HepG2 (cell line): ENCODE data around the gene SH3GL2. TPM values are rescaled to one million over a fixed set of nuclear protein-coding genes. Genes with fewer than 3 reads are reported as not detected.

Source experiments
- ATAC-seq: fragments of 200-7000 bp; cut with Tn5 transposase; 3 replicates; pipeline ENCODE4 v1.9.1; 2020; ENCODE audit warnings: mild to moderate bottlenecking, moderate library complexity
- BruUV-seq: library from RNA; stranded (reverse); fragments of 400-500 nt; replicated peaks from 2 replicates; lab custom pipeline; 2021; lab: Mats Ljungman, UMichigan
- CTCF ChIA-PET: fragments of 300-600 bp; formaldehyde crosslinking; extraction: SDS; loops from one replicate; lab custom pipeline; 2021; ENCODE audit warnings: low total read pairs, inconsistent platforms, low intra/inter-chr PET ratio; lab: Yijun Ruan, JAX
- POLR2A ChIA-PET: fragments of 350-600 bp; sonication (Branson Sonifier 250); formaldehyde crosslinking; loops from one replicate; lab custom pipeline; 2020; ENCODE audit warnings: antibody characterized with exemption, inconsistent platforms; lab: Yijun Ruan, JAX
- DNase-seq: peaks from one replicate; pipeline ENCODE4 v3.0.0-alpha.2; 2015; ENCODE audit warnings: low spot score
- FAIRE-seq: peaks from 3 replicates; lab custom pipeline; 2011; peaks lifted over from hg19 to GRCh38; lab: Jason Lieb, UNC
- H2AFZ ChIP-seq: one replicate; pipeline ENCODE4 v1.6.1; 2011; ENCODE audit warnings: low read length, inconsistent platforms
- H3K27ac ChIP-seq: fragments of 300-600 bp; 3 replicates; pipeline ENCODE4 v1.8.0; 2011; ENCODE audit warnings: mixed run types, mild to moderate bottlenecking, mixed read lengths, low read length, inconsistent platforms; ENCODE audit not compliant: insufficient read depth; ENCODE audit errors: extremely low read length
- H3K27me3 ChIP-seq, 2 experiments: fragments of 200-600 bp in 1 of 2; 2 replicates in 1 of 2; 3 replicates in 1 of 2; pipeline versions ENCODE4 v1.6.0 to v1.8.0; 2011; ENCODE audit warnings: low read length in 2 of 2, mild to moderate bottlenecking in 2 of 2, moderate library complexity in 2 of 2, inconsistent platforms in 1 of 2; ENCODE audit not compliant: insufficient read depth in 2 of 2, control insufficient read depth in 1 of 2
- H3K36me3 ChIP-seq, 2 experiments: fragments of 200-600 bp in 1 of 2; replicated peaks in 1 of 2; 2 replicates in 1 of 2; 3 replicates in 1 of 2; pipeline versions ENCODE4 v1.5.1 to v1.8.0; 2011; ENCODE audit warnings: low read length in 2 of 2, inconsistent platforms in 1 of 2; ENCODE audit not compliant: insufficient read depth in 2 of 2, control insufficient read depth in 1 of 2
- H3K4me1 ChIP-seq: 2 replicates; pipeline ENCODE4 v1.5.1; 2012; ENCODE audit warnings: low read length, inconsistent platforms; ENCODE audit not compliant: insufficient read depth
- H3K4me2 ChIP-seq: 2 replicates; pipeline ENCODE4 v1.6.0; 2011; ENCODE audit warnings: low read depth, low read length, inconsistent platforms
- H3K4me3 ChIP-seq, 3 experiments: fragments of 200-600 bp in 1 of 3; sonication (generic), shearing (Covaris generic) in 1 of 3; replicated peaks in 1 of 3; 2 replicates each; pipeline ENCODE4 v1.5.1; 2011 to 2016; ENCODE audit warnings: low read length in 3 of 3, inconsistent platforms in 2 of 3, low read depth in 2 of 3, mild to moderate bottlenecking in 2 of 3, control low read depth in 1 of 3, mixed read lengths in 1 of 3; ENCODE audit not compliant: insufficient read depth in 1 of 3
- H3K79me2 ChIP-seq: one replicate; pipeline ENCODE4 v1.6.1; 2011; ENCODE audit warnings: low read length, inconsistent platforms; ENCODE audit not compliant: insufficient read depth
- H3K9ac ChIP-seq: 2 replicates; pipeline ENCODE4 v1.6.0; 2011; ENCODE audit warnings: mild to moderate bottlenecking, low read depth, low read length, inconsistent platforms; ENCODE audit not compliant: insufficient read depth
- H3K9me3 ChIP-seq: 2 replicates; pipeline ENCODE4 v1.5.1; 2012; ENCODE audit warnings: mild to moderate bottlenecking, low read length
- H4K20me1 ChIP-seq: 2 replicates; pipeline ENCODE4 v1.6.0; 2011; ENCODE audit warnings: inconsistent platforms, mild to moderate bottlenecking, low read length, moderate library complexity; ENCODE audit not compliant: insufficient read depth
- IRX3 ChIP-seq: sonication (generic); formaldehyde crosslinking; IDR thresholded peaks from 2 replicates; pipeline ENCODE4 v1.8.1; 2023; ENCODE audit warnings: mild to moderate bottlenecking, low read depth, missing genetic modification reagents, borderline replicate concordance
- KLF16 ChIP-seq, 2 experiments: sonication (generic) in 1 of 2; formaldehyde crosslinking in 1 of 2; IDR thresholded peaks; 2 replicates each; pipeline versions ENCODE4 v1.6.1 to v1.8.0; 2016 to 2023; ENCODE audit warnings: missing genetic modification reagents in 2 of 2, missing compliant biosample characterization in 1 of 2
- MED13 ChIP-seq: sonication (generic); formaldehyde crosslinking; IDR thresholded peaks from 2 replicates; pipeline ENCODE4 v1.5.0; 2020; ENCODE audit warnings: missing genetic modification reagents
- NCOA1 ChIP-seq: sonication (generic); formaldehyde crosslinking; IDR thresholded peaks from 2 replicates; pipeline ENCODE4 v1.9.0; 2021; ENCODE audit warnings: missing genetic modification reagents
- ONECUT2 ChIP-seq: sonication (generic); formaldehyde crosslinking; IDR thresholded peaks from 2 replicates; pipeline ENCODE4 v1.4.0; 2020; ENCODE audit warnings: missing genetic modification reagents
- SMYD3 ChIP-seq: sonication (generic); formaldehyde crosslinking; IDR thresholded peaks from 2 replicates; pipeline ENCODE4 v1.8.1; 2023; ENCODE audit warnings: mild to moderate bottlenecking, missing genetic modification reagents
- SNAPC4 ChIP-seq: sonication (generic); formaldehyde crosslinking; IDR thresholded peaks from 2 replicates; pipeline ENCODE4 v1.4.0; 2020; ENCODE audit warnings: mild to moderate bottlenecking, missing genetic modification reagents
- SRSF1 ChIP-seq: fragments of 200-400 bp; formaldehyde crosslinking; optimal IDR thresholded peaks from 2 replicates; pipeline ENCODE3; 2017; ENCODE audit warnings: mild to moderate bottlenecking, low read depth, low read length, moderate library complexity
- TFAP4 ChIP-seq: sonication (generic); IDR thresholded peaks from 2 replicates; pipeline ENCODE4 v1.6.1; 2016; ENCODE audit warnings: low read depth, borderline replicate concordance
- THAP11 ChIP-seq: IDR thresholded peaks from 2 replicates; pipeline ENCODE4 v1.6.1; 2016; ENCODE audit warnings: missing biosample characterization, missing genetic modification reagents
- ZBTB20 ChIP-seq: sonication (generic); formaldehyde crosslinking; IDR thresholded peaks from 2 replicates; pipeline ENCODE4 v1.8.1; 2023; ENCODE audit warnings: missing genetic modification reagents, low read depth, mild to moderate bottlenecking, borderline replicate concordance
- ZBTB34 ChIP-seq: sonication (generic); formaldehyde crosslinking; IDR thresholded peaks from 2 replicates; pipeline ENCODE4 v1.8.0; 2022; ENCODE audit warnings: mild to moderate bottlenecking, missing genetic modification reagents
- ZNF180 ChIP-seq: sonication (generic); formaldehyde crosslinking; IDR thresholded peaks from 2 replicates; pipeline ENCODE4 v1.4.0; 2020; ENCODE audit warnings: low read depth, missing genetic modification reagents, borderline replicate concordance
- ZNF362 ChIP-seq: sonication (generic); formaldehyde crosslinking; IDR thresholded peaks from 2 replicates; pipeline ENCODE4 v1.4.0; 2020; ENCODE audit warnings: missing genetic modification reagents, mild to moderate bottlenecking, borderline replicate concordance
- ZNF773 ChIP-seq: sonication (generic); formaldehyde crosslinking; IDR thresholded peaks from 2 replicates; pipeline ENCODE4 v1.4.0; 2020; ENCODE audit warnings: missing genetic modification reagents, borderline replicate concordance
- whole genome bisulfite sequencing: methylation state at CpG from one replicate; pipeline ENCODE4 v1.1.6; 2017; ENCODE audit warnings: low lambda C conversion rate; 5-methylcytosine and 5-hydroxymethylcytosine counted together
- in situ Hi-C: cut with HindIII; loops from 2 replicates; pipeline ENCODE4 v1.10.0; 2017; ENCODE audit warnings: low pct_unique_long_range_greater_than_20kb; ENCODE audit not compliant: extremely low pct_ligation_motif_present
- intact Hi-C: fragments of 100-400 bp; cut with micrococcal nuclease; formaldehyde crosslinking; loops from one replicate; pipeline ENCODE4 v1.10.0; 2022; ENCODE audit not compliant: unreplicated experiment
- polyA plus RNA-seq, 8 experiments: library from polyadenylated mRNA; depleted of rRNA in 3 of 8; stranded (reverse) in 7 of 8; unstranded in 1 of 8; fragments of >200 nt; fragmentation: Illumina TruSeq in 4 of 8; extraction: Trizol in 4 of 8; gene quantifications; 2 replicates each; pipeline versions ENCODE4 v1.2.1 to v1.2.3, GENCODE V29; 2011 to 2016; ENCODE audit warnings: low read depth in 4 of 8, missing spikeins in 1 of 8, mixed read lengths in 1 of 8; ENCODE audit not compliant: insufficient read depth in 1 of 8
- total RNA-seq, 5 experiments: library from RNA; depleted of rRNA; stranded (reverse); fragments of >200 nt; fragmentation: Illumina TruSeq; extraction: Trizol; gene quantifications; 2 replicates each; pipeline ENCODE4 v1.2.3, GENCODE V29; 2016; ENCODE audit warnings: low read depth in 1 of 5

The SH3GL2 gene
- total and polyA plus RNA-seq, 2 of the 13 experiments (the other 11 are each of a cell fraction or from before 2014, with no cell fraction given), result 0.04 TPM; not detected in 1

GRCh38 chr9:17597977-17598376, 19.1 kb downstream of the SH3GL2 start (continued):
- TF ChIP-seq TFAP4 (no peak), SMYD3 (CRISPR knock-in tag) (no peak)

- Histone ChIP-seq H3K4me1 (no peaks in the 10 kb centered on the region), H3K9ac (no peak overlapping the region), H3K27ac (no peak overlapping the region), H4K20me1 (no peaks in the 10 kb centered on the region), H3K36me3 (no peaks in the 10 kb centered on the region), H3K4me3 (no peak overlapping the region), H3K9me3 (no peaks in the 10 kb centered on the region), H2AFZ (no peak overlapping the region), H3K27me3 (no peaks in the 10 kb centered on the region), H3K4me2 (no peak overlapping the region), H3K79me2 (no peaks in the 10 kb centered on the region)
- CTCF ChIA-PET, result no interaction called here
- DNase-seq, result no peak
- intact Hi-C loops, result no loop called here
- FAIRE-seq, result no peak
- in situ Hi-C loops, result no loop called here
- no peak for ATAC-seq
- POLR2A ChIA-PET, result no interaction called here
- BruUV-seq, result no TSS peak
- WGBS, result 15% methylated on average over 5 of the region's 5 CpGs
- TF ChIP-seq ZBTB34 (CRISPR knock-in tag) (no peak), KLF16 (CRISPR knock-in tag; IDR thresholded peaks at IDR 0.05) (no peak), NCOA1 (CRISPR knock-in tag) (no peak), SNAPC4 (CRISPR knock-in tag) (no peak), SRSF1 (no peak), THAP11 (CRISPR knock-in tag) (no peak), ZNF773 (CRISPR knock-in tag) (no peak), ZNF362 (CRISPR knock-in tag) (no peak), ZBTB20 (CRISPR knock-in tag) (no peak), ZNF180 (CRISPR knock-in tag) (no peak), ONECUT2 (no peak), MED13 (CRISPR knock-in tag) (no peak), IRX3 (CRISPR knock-in tag) (no peak)
Measured at GRCh38 chr9:17600962-17601593, 22.2 kb downstream of the SH3GL2 start.
